Neural cell (in vitro differentiated cells): ENCODE data around the gene OR10V1.

Source experiments
- CTCF ChIP-seq: fragments of 450-650 bp; IDR thresholded peaks from 2 replicates; pipeline ENCODE4 v1.5.1; 2014; ENCODE audit warnings: antibody characterized with exemption, mild to moderate bottlenecking, moderate library complexity; ENCODE audit not compliant: poor library complexity, severe bottlenecking
- EP300 ChIP-seq: fragments of 450-650 bp; conservative IDR thresholded peaks from 2 replicates; pipeline ENCODE4 v1.6.1; 2014; ENCODE audit warnings: antibody characterized with exemption, mild to moderate bottlenecking, moderate library complexity; ENCODE audit not compliant: poor library complexity, severe bottlenecking
- EZH2 ChIP-seq: fragments of 200-600, 300-800 bp; shearing (Covaris generic), sonication (generic); IDR thresholded peaks from 2 replicates; pipeline ENCODE4 v1.6.1; 2014; ENCODE audit warnings: antibody characterized with exemption, low read length, borderline replicate concordance, mild to moderate bottlenecking; ENCODE audit not compliant: insufficient read depth, poor library complexity, severe bottlenecking
- RAD21 ChIP-seq: fragments of 450-650 bp; conservative IDR thresholded peaks from 2 replicates; pipeline ENCODE4 v1.6.1; 2014; ENCODE audit warnings: antibody characterized with exemption, mild to moderate bottlenecking, moderate library complexity
- TAF1 ChIP-seq: IDR thresholded peaks from 2 replicates; pipeline ENCODE4 v1.6.1; 2012; ENCODE audit warnings: low read depth

DNA sequence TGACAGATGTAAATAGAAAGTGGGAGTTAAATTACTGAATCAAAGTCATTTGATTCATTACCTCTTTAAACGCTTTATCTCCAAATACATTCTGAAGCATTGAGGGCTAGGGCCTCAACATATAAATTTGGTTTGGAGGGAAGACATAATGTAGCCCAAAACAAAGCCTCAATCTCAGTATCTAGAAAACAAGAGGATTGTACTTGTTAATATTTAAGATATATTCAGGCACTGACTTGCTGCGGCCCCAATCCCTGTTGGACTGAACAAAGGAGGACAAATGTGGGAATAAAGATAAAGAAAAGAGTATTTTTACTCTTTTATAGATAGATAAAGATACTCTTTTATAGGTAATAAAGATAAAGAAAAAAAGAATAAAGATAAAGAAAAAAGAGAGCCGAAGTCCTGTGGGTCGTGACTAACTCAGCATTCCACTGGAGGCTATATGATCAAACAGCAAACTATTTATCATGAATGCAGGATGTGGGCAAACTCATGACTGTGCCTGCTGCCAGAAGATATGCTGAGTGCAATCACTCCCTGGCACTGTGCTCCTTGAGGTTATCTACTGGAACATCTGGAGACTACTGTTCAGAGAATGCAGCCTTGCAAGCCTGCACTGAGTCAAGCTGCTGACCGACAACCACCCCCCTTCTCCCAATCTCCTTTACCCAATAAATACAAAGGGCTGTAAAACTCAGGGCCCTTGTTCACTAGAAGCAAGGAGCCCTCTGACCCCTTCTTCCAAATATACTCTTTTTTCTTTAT, 6.9 kb downstream of the OR10V1 start:
- TF ChIP-seq EP300 (no peak), CTCF (no peak), EZH2 (no peak), TAF1 (no peak), RAD21 (no peak)
